OCI-LY3 (cell line): Measurements from ENCODE around the gene TGFBR3L.

Experiments used
- H2AFZ ChIP-seq: fragments of 200-600, 300-600 bp; shearing (Covaris generic); 2 replicates; pipeline ENCODE4 v1.6.0; 2014; ENCODE audit warnings: antibody characterized with exemption, low read depth, low read length
- H3K27ac ChIP-seq: fragments of 200-600, 300-600 bp; sonication (generic); 2 replicates; pipeline ENCODE4 v1.5.1; 2014; ENCODE audit warnings: mild to moderate bottlenecking, low read length, moderate library complexity, mixed read lengths
- H3K27me3 ChIP-seq: fragments of 200-600, 300-600 bp; sonication (generic); 2 replicates; pipeline ENCODE4 v1.6.1; 2014; ENCODE audit warnings: low read depth, low read length, mixed read lengths
- H3K36me3 ChIP-seq: fragments of 200-600, 300-600 bp; sonication (generic); replicated peaks from 2 replicates; pipeline ENCODE3; 2014; ENCODE audit warnings: low read depth, low read length, mixed read lengths
- H3K4me1 ChIP-seq: fragments of 300-600, 200-600 bp; sonication (generic); 2 replicates; pipeline ENCODE4 v1.6.1; 2014; ENCODE audit warnings: low read length, mixed read lengths
- H3K4me2 ChIP-seq: fragments of 200-600, 300-600 bp; sonication (generic); 2 replicates; pipeline ENCODE4 v1.6.1; 2014; ENCODE audit warnings: low read length, mixed read lengths
- H3K4me3 ChIP-seq: fragments of 300-600, 200-600 bp; sonication (generic); 2 replicates; pipeline ENCODE4 v1.5.1; 2014; ENCODE audit warnings: antibody characterized with exemption, mild to moderate bottlenecking, low read length, moderate library complexity
- H3K79me2 ChIP-seq: fragments of 300-600, 200-600 bp; shearing (Covaris generic); 2 replicates; pipeline ENCODE4 v1.6.1; 2014; ENCODE audit warnings: mild to moderate bottlenecking, low read length, mixed read lengths
- H3K9ac ChIP-seq: fragments of 300-600, 200-600 bp; shearing (Covaris generic); 2 replicates; pipeline ENCODE4 v1.6.0; 2014; ENCODE audit warnings: mild to moderate bottlenecking, low read length, moderate library complexity
- H3K9me3 ChIP-seq: fragments of 200-600, 300-600 bp; shearing (Covaris generic); 2 replicates; pipeline ENCODE4 v1.6.1; 2014; ENCODE audit warnings: low read length, mixed read lengths; ENCODE audit not compliant: insufficient read depth
- H4K20me1 ChIP-seq: fragments of 200-600, 300-600 bp; sonication (generic); 2 replicates; pipeline ENCODE4 v1.6.1; 2016; ENCODE audit warnings: low read length, mixed read lengths; ENCODE audit not compliant: insufficient read depth
- EZH2phosphoT487 ChIP-seq: fragments of 200-600 bp; shearing (Covaris generic); IDR thresholded peaks from 2 replicates; pipeline ENCODE4 v1.6.1; 2018; ENCODE audit warnings: antibody characterized with exemption, mixed run types, low read depth
- TF ChIP-seq, protein P1 (sequence below): fragments of 200-600, 300-600 bp; sonication (generic); IDR thresholded peaks from 2 replicates; pipeline ENCODE4 v1.5.1; 2014; ENCODE audit warnings: antibody characterized with exemption, low read length, low read depth

Gene TGFBR3L

DNA sequence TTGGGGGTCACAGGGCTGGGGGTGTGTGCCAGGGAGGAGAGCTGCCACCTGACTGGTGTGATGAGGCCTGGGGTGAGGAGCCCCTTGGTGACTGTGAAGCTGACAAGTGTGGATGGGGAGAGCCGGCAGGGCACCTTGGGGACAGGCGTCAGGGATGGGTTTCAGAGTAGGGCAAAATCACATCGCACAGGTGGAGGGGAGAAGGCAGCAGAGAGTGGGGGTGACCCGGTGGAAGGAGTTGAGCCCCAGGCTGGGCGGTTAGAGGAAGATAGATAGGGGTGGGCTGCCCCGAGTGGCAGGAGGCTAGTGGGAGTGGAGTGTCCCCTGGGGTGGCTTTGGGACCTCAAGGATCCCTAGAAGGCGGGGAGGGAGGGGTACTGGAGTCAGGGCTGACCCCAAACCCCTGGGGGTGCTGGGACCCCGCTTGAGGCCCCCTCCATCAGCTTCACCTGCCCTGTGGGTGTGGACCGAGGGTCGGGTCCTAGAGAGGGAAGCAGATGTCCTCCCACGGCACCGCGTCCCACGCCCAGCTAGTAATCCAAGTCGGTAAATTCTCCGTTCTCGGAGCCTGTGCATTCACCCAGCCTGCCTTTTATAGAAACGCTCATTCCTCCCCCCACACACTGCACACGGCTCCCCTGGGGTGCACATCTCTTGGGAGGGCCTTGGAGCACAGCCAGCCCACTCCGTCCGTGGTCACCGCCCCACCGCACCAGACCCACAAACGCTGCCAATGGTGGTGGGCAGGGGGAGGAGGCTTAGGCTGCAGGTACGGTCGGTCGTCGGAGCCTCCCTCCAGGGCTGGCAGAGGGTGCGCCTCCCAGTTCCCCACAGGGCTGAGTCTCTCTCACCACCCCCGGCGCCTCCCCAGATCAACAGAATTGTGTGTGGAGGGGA, 8.9 kb downstream of the TGFBR3L start:
- Histone ChIP-seq H3K4me3 (no peak overlapping the region), H2AFZ (no peak overlapping the region), H3K36me3 (peaks cover 21% of the 10 kb centered on the region), H3K9me3 (no peaks in the 10 kb centered on the region), H3K4me1 (peaks cover 8% of the 10 kb centered on the region), H3K27me3 (no peaks in the 10 kb centered on the region), H3K4me2 (no peak overlapping the region), H4K20me1 (peaks cover 7% of the 10 kb centered on the region; the same call in 1 of the 2 replicates), H3K79me2 (no peaks in the 10 kb centered on the region), H3K27ac (no peak overlapping the region), H3K9ac (no peak overlapping the region)
- TF ChIP-seq, protein P1, sequence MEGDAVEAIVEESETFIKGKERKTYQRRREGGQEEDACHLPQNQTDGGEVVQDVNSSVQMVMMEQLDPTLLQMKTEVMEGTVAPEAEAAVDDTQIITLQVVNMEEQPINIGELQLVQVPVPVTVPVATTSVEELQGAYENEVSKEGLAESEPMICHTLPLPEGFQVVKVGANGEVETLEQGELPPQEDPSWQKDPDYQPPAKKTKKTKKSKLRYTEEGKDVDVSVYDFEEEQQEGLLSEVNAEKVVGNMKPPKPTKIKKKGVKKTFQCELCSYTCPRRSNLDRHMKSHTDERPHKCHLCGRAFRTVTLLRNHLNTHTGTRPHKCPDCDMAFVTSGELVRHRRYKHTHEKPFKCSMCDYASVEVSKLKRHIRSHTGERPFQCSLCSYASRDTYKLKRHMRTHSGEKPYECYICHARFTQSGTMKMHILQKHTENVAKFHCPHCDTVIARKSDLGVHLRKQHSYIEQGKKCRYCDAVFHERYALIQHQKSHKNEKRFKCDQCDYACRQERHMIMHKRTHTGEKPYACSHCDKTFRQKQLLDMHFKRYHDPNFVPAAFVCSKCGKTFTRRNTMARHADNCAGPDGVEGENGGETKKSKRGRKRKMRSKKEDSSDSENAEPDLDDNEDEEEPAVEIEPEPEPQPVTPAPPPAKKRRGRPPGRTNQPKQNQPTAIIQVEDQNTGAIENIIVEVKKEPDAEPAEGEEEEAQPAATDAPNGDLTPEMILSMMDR = no peak
- TF ChIP-seq EZH2phosphoT487 = no peak

DNA sequence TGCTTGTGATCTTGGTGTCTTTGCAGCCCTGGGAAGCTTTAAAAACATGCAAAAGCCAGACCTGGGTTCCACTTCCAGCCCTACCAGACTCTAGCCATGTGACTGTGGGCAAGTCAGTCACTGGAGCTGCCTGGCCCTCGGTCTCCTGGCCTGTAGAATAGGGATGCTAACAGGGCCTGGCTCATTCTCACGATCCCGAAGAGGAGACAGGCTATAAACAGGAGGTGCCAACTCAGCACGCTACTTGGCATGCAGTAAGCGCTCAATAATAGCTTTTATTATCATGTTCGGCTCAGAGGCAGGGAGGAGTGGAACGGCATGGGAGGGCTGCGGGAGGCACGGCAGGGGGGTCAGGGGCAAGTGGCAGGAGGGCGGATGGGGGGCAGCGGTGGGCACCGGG, 9.6 kb downstream of the TGFBR3L start:
- Histone ChIP-seq H3K27me3 (no peaks in the 10 kb centered on the region), H3K4me2 (no peak overlapping the region), H2AFZ (no peak overlapping the region), H3K9me3 (no peaks in the 10 kb centered on the region), H4K20me1 (peaks cover 7% of the 10 kb centered on the region; the same call in 1 of the 2 replicates), H3K36me3 (peaks cover 21% of the 10 kb centered on the region), H3K79me2 (no peaks in the 10 kb centered on the region), H3K27ac (no peak overlapping the region), H3K4me1 (peaks cover 8% of the 10 kb centered on the region), H3K9ac (no peak overlapping the region), H3K4me3 (no peak overlapping the region)
- TF ChIP-seq, protein P1 = no peak
- TF ChIP-seq EZH2phosphoT487 = no peak

DNA sequence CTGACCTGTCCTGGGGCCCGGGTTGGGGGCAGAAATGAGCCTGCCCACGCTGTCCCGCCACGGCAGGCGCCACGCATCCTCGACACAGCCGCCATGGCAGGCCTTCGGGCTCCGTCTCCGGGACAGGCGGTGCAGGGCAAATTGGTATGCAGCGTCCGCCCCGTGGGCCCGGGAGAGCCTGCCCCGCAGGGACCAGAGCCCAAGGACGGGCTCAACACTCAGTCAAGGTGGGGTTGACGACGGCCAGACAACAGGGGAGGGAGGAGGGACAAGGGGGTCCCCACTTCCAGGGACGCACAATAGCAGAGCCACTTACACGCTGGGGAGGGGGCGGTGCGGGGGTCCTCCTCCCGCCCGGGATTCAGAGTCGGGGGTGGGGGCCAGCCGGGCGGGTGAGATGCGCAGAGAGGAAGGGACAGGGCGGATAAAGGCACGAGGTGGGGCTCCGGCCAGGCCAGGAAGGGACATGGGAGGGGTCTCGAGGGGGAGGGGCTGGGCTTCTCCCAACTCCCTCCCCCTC, 10.1 kb downstream of the TGFBR3L start:
- Histone ChIP-seq H3K9me3 (no peaks in the 10 kb centered on the region), H3K4me1 (peaks cover 7% of the 10 kb centered on the region), H2AFZ (no peak overlapping the region), H3K27me3 (no peaks in the 10 kb centered on the region), H4K20me1 (peaks cover 7% of the 10 kb centered on the region; the same call in 1 of the 2 replicates), H3K36me3 (peaks cover 21% of the 10 kb centered on the region), H3K4me2 (no peak overlapping the region), H3K27ac (no peak overlapping the region), H3K9ac (no peak overlapping the region), H3K4me3 (no peak overlapping the region), H3K79me2 (no peaks in the 10 kb centered on the region)
- TF ChIP-seq EZH2phosphoT487 = no peak
- TF ChIP-seq, protein P1 = no peak

DNA sequence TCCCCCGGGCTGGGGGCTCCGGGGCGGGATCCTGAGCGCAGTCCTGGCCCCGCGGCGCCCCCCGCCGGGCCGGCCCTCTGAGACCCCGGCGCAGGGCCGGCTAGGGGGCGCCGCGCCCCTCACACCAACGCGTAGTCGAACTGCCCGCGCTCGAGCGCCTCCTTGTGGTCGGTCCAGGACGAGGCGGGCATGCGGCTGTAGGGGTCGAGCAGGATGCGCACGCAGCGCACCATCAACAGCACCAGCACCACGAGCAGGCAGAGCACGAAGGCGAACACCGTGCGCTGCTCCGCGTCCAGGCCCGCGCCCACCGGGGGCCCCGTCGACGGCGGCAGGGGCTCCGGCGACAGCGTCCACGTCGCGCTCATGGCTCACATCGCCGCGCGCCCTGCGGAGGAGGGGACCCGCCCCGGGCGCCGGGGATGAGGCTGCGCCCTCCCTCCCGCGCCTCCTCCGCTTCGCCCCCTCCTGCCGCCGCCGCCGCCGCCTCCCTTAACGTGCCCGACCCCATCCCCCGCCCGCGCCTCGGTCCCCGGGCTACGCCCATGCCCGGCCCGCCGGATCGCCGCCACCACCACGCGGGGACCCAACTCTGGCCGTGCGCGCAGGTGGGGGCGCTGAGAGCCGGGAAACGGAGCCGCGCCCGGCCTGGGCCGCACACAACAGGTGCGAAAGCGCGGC, 10.7 kb downstream of the TGFBR3L start:
- H4K20me1 ChIP-seq = peaks cover 7% of the 10 kb centered on the region; the same call in 1 of the 2 replicates

More for the DNA sequence above, 10.7 kb downstream of the TGFBR3L start:
- Histone ChIP-seq H3K4me1 (peaks cover 5% of the 10 kb centered on the region), H3K9me3 (no peaks in the 10 kb centered on the region), H3K79me2 (no peaks in the 10 kb centered on the region), H3K36me3 (peaks cover 21% of the 10 kb centered on the region), H3K4me2 (no peak overlapping the region), H3K9ac (no peak overlapping the region), H3K4me3 (no peak overlapping the region), H3K27ac (no peak overlapping the region), H2AFZ (no peak overlapping the region), H3K27me3 (no peaks in the 10 kb centered on the region)
- TF ChIP-seq EZH2phosphoT487 = no peak
- TF ChIP-seq, protein P1 = peak; percentile 45
